Duodenal mucosa (tissue), 2 donors: ENCODE measurements around the gene SH3BP4.
A peak's percentile ranks its signal among the peaks of the same experiment; 100 is the strongest.
"Not testable (repeated sequence)": the region's sequence is repeated elsewhere in the genome, so short reads cannot be mapped to it uniquely, and the experiment has no call there.

ENCODE experiments used
- H3K27ac ChIP-seq: one replicate; pipeline ENCODE4 v1.7.0; 2013; ENCODE audit warnings: low read depth, low read length
- H3K27me3 ChIP-seq, 2 donors: one replicate each; pipeline ENCODE4 v1.7.0; 2013; ENCODE audit warnings: low read length in 2 of 2, control low read depth in 1 of 2; ENCODE audit not compliant: insufficient read depth in 2 of 2, control insufficient read depth in 1 of 2
- H3K36me3 ChIP-seq, 2 donors: one replicate each; pipeline ENCODE4 v1.7.0; 2013; ENCODE audit warnings: low read length in 2 of 2, control low read depth in 1 of 2; ENCODE audit not compliant: insufficient read depth in 2 of 2, control insufficient read depth in 1 of 2
- H3K4me1 ChIP-seq, 2 donors: one replicate each; pipeline ENCODE4 v1.7.0; 2013; ENCODE audit warnings: low read length in 2 of 2, control low read depth in 1 of 2; ENCODE audit not compliant: insufficient read depth in 2 of 2, control insufficient read depth in 1 of 2
- H3K4me3 ChIP-seq, 2 donors: one replicate each; pipeline ENCODE4 v1.7.0; 2013; ENCODE audit warnings: low read length in 2 of 2, low read depth in 1 of 2
- H3K9ac ChIP-seq, 2 donors: one replicate each; pipeline ENCODE4 v1.7.0; 2013; ENCODE audit warnings: low read length in 2 of 2, low read depth in 1 of 2
- H3K9me3 ChIP-seq, 2 donors: one replicate each; pipeline ENCODE4 v1.7.0; 2013; ENCODE audit warnings: low read length in 2 of 2, control low read depth in 1 of 2; ENCODE audit not compliant: control insufficient read depth in 1 of 2

Gene SH3BP4

DNA sequence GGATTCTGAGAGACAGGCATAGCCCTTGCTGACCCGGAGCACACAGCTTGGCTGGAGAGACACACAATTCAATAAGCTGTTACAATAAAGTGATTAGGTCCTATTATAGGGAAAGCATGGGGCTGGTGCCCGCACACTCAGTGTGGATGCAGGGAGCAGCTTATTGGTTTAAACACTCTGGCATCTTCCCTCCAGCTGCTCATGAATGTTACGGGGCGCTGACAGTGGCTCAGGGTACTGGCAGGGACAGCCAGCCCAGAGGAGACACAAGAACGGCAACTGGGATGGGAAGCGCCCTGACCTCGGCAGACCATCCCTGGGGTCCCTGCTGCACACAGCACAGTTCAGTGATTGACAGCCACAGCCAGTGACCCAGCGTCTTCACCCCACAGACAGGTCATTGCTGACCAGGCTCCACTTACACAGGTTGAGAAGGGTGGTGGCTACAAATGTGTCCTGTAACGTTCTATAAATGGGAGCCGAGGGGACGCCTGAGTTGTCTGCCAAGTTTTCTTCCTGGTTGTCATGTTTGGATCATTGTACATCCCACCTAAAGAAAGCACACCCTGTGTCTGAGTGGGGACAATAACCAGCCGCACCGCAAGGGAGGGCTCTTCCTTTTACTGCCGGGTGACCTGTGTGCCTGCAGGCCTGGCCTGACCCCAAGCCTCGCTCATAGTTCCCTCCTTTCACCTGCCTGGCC is 60.3 kb downstream of the SH3BP4 start:
- Histone ChIP-seq H3K27ac (no peak overlapping the region), H3K4me3 (no peak overlapping the region), H3K9ac (no peak overlapping the region)

DNA sequence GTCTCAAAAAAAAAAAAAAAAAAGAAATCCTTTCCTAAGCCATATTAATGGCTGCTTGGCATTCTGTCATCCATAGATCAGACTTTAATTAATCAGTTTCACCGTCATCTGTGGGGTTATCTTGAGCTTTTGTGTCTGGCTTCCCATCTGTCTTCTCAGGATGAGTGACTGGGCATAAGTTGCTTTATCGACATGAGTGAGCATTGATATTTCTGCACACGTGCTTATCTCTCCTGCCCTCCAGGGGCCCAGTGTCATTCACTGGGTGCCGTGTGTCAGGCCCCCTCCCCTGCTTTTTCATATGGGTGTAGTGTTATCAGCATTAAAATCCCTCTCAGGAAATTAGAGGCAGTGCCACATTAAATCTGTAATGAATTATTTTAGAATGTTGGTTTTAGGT is 65.6 kb downstream of the SH3BP4 start:
- Histone ChIP-seq H3K9ac (no peak overlapping the region), H3K4me1 (peaks cover 9 to 10% of the 10 kb centered on the region in 2 donors), H3K9me3 (peaks cover 3% of the 10 kb centered on the region in 2 donors), H3K4me3 (no peak overlapping the region), H3K27me3 (no peaks in the 10 kb centered on the region), H3K36me3 (peaks cover 0 to 7% of the 10 kb centered on the region in 2 donors), H3K27ac (no peak overlapping the region)

More for the DNA sequence above, 60.3 kb downstream of the SH3BP4 start:
- Histone ChIP-seq H3K27me3 (no peaks in the 10 kb centered on the region), H3K36me3 (peaks cover 0 to 7% of the 10 kb centered on the region in 2 donors), H3K4me1 (peaks cover 49 to 53% of the 10 kb centered on the region in 2 donors), H3K9me3 (peaks cover 3% of the 10 kb centered on the region in 2 donors)

GRCh38 chr2:235018838-235019237 is 67.0 kb downstream of the SH3BP4 start:
- Histone ChIP-seq H3K4me3 (no peak overlapping the region), H3K4me1 (peaks cover 0 to under 1% of the 10 kb centered on the region in 2 donors), H3K36me3 (peaks cover 0 to 7% of the 10 kb centered on the region in 2 donors), H3K27ac (no peak overlapping the region), H3K27me3 (no peaks in the 10 kb centered on the region), H3K9me3 (peaks cover 3% of the 10 kb centered on the region in 2 donors), H3K9ac (no peak overlapping the region)

DNA sequence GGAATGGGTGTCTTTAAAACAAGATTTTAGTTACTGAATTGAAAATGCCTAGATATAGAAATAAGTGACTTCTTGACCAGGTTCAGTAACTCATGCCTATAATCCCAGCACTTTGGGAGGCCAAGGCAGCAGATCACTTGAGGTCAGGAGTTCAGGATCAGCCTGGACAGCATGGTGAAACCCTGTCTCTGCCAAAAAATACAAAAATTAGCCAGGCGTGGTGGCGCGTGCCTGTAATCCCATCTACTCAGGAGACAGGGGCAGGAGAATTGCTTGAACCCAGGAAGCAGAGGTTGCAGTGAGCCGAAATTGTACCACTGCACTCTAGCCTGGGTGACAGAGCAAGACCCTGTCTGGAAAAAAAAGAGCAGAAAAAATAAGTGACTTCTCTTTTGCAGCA is 68.3 kb downstream of the SH3BP4 start:
- peaks cover 11 to 13% of the 10 kb centered on the region in 2 donors for H3K4me1 ChIP-seq
- not testable (repeated sequence) for H3K9me3 ChIP-seq, H3K27me3 ChIP-seq, H3K36me3 ChIP-seq, H3K4me3 ChIP-seq, H3K9ac ChIP-seq, H3K27ac ChIP-seq

GRCh38 chr2:235021752-235022151 is 69.9 kb downstream of the SH3BP4 start:
- H3K9me3 ChIP-seq = no peaks in the 10 kb centered on the region
- no peak overlapping the region for H3K4me3 ChIP-seq
- H3K9ac ChIP-seq = no peak overlapping the region
- no peaks in the 10 kb centered on the region for H3K27me3 ChIP-seq
- no peak overlapping the region for H3K27ac ChIP-seq
- H3K36me3 ChIP-seq = no peaks in the 10 kb centered on the region
- H3K4me1 ChIP-seq = peaks cover 27 to 30% of the 10 kb centered on the region in 2 donors

- no peaks in the 10 kb centered on the region for H3K9me3 ChIP-seq
- no peaks in the 10 kb centered on the region for H3K27me3 ChIP-seq
- H3K4me1 ChIP-seq = peaks cover 40 to 42% of the 10 kb centered on the region in 2 donors
- H3K4me3 ChIP-seq = no peak overlapping the region
- H3K9ac ChIP-seq = no peak overlapping the region
- H3K36me3 ChIP-seq = no peaks in the 10 kb centered on the region
- H3K27ac ChIP-seq = no peak overlapping the region
Measured at GRCh38 chr2:235024191-235024860, 72.5 kb downstream of the SH3BP4 start.

GRCh38 chr2:235024931-235025773 is 73.3 kb downstream of the SH3BP4 start:
- no peaks in the 10 kb centered on the region for H3K27me3 ChIP-seq
- peaks cover 40 to 42% of the 10 kb centered on the region in 2 donors for H3K4me1 ChIP-seq
- no peak overlapping the region for H3K4me3 ChIP-seq
- no peak overlapping the region for H3K27ac ChIP-seq
- H3K9ac ChIP-seq = no peak overlapping the region
- H3K9me3 ChIP-seq = no peaks in the 10 kb centered on the region
- no peaks in the 10 kb centered on the region for H3K36me3 ChIP-seq

DNA sequence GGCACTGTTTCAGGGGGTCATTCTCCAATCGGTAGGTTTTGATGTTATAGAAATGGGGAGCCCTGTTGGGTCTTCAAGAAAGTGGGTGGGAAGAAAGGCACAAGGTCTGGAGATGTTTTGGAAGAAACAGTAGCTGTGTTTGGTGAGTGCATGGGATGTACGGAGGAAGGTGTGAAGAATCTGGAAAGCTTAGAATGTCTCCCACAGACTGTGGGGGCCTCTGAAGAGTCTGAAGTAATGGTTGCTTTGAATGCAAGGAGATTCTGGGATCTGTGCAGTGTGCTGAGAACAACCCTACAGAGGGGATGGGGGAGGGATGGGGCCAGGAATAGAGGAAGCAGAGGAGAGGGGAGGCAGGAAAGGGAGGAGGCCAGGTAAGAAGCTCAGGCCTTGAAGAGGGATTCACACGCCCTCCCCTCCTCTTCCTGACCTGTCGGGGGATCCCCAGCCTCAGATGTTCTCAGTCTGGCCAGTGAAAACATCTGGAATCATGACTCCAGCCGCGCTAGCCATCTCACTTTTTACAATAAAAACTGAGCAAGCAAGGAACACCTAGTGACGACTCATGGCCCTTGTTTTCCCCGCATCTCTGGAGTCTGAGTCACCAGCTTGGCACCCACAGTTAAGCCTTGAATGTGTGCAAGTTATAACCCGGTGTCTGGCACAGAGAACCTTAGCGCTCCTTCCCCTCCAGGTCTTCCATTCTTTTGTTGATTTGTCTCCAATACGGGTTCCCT is 74.2 kb downstream of the SH3BP4 start:
- Histone ChIP-seq H3K4me1 (peaks cover 40 to 42% of the 10 kb centered on the region in 2 donors), H3K36me3 (no peaks in the 10 kb centered on the region), H3K9me3 (no peaks in the 10 kb centered on the region), H3K9ac (peak overlapping the region in 1 of 2 donors; percentile 44), H3K27ac (no peak overlapping the region), H3K27me3 (no peaks in the 10 kb centered on the region), H3K4me3 (no peak overlapping the region)

- Histone ChIP-seq H3K36me3 (no peaks in the 10 kb centered on the region), H3K9me3 (no peaks in the 10 kb centered on the region), H3K9ac (peak overlapping the region in 1 of 2 donors; percentile 44), H3K27ac (no peak overlapping the region), H3K4me3 (no peak overlapping the region), H3K4me1 (peaks cover 40 to 42% of the 10 kb centered on the region in 2 donors), H3K27me3 (no peaks in the 10 kb centered on the region)
Measured at GRCh38 chr2:235026649-235027557, 75.1 kb downstream of the SH3BP4 start.
